SU-DHL-6 (cell line): ENCODE results near the gene PMM2.

ENCODE experiments used
- H2AFZ ChIP-seq: fragments of 200-600 bp; sonication (generic); 2 replicates; pipeline ENCODE4 v1.6.1; 2014; ENCODE audit warnings: low read depth, mild to moderate bottlenecking, moderate library complexity, mixed read lengths, antibody characterized with exemption, low read length; ENCODE audit not compliant: severe bottlenecking
- H3F3A ChIP-seq: fragments of 200-600 bp; shearing (Covaris generic); 2 replicates; pipeline ENCODE4 v1.6.0; 2016; ENCODE audit warnings: antibody characterized with exemption, mild to moderate bottlenecking; ENCODE audit not compliant: insufficient read depth
- H3K27ac ChIP-seq: fragments of 200-600 bp; sonication (generic); 2 replicates; pipeline ENCODE4 v1.5.1; 2016; ENCODE audit warnings: low read depth, mild to moderate bottlenecking, low read length, moderate library complexity, mixed read lengths
- H3K27me3 ChIP-seq: fragments of 200-600 bp; sonication (generic), shearing (Covaris generic); 2 replicates; pipeline ENCODE4 v1.6.0; 2014; ENCODE audit warnings: mild to moderate bottlenecking, low read length
- H3K36me3 ChIP-seq: fragments of 200-600 bp; sonication (generic); 2 replicates; pipeline ENCODE4 v1.6.1; 2014; ENCODE audit warnings: mild to moderate bottlenecking, low read length, mixed read lengths
- H3K4me2 ChIP-seq: fragments of 300-600, 200-600 bp; shearing (Covaris generic), sonication (generic); 2 replicates; pipeline ENCODE4 v1.6.0; 2014; ENCODE audit warnings: low read length, low read depth, mild to moderate bottlenecking; ENCODE audit not compliant: poor library complexity, severe bottlenecking
- H3K4me3 ChIP-seq: fragments of 200-600 bp; sonication (generic); 2 replicates; pipeline ENCODE4 v1.5.1; 2014; ENCODE audit warnings: antibody characterized with exemption, low read length, mild to moderate bottlenecking, mixed read lengths; ENCODE audit not compliant: insufficient read depth, poor library complexity, severe bottlenecking
- H3K79me2 ChIP-seq: fragments of 200-600 bp; sonication (generic); 2 replicates; pipeline ENCODE4 v1.6.1; 2014; ENCODE audit warnings: mild to moderate bottlenecking, low read length, moderate library complexity; ENCODE audit not compliant: insufficient read depth
- H3K9ac ChIP-seq: fragments of 200-600 bp; sonication (generic); 2 replicates; pipeline ENCODE4 v1.7.0; 2014; ENCODE audit warnings: mild to moderate bottlenecking, low read length
- H3K9me2 ChIP-seq: fragments of 200-600 bp; sonication (generic); replicated peaks from 2 replicates; pipeline ENCODE4 v1.6.1; 2014; ENCODE audit warnings: low read length; ENCODE audit not compliant: insufficient read depth
- H3K9me3 ChIP-seq: fragments of 200-600 bp; sonication (generic); 2 replicates; pipeline ENCODE4 v1.6.1; 2014; ENCODE audit warnings: low read length, mixed read lengths; ENCODE audit not compliant: insufficient read depth
- H4K20me1 ChIP-seq: fragments of 200-600 bp; sonication (generic); 2 replicates; pipeline ENCODE4 v1.6.1; 2014; ENCODE audit warnings: low read depth, mild to moderate bottlenecking, antibody characterized with exemption, low read length, moderate library complexity, mixed read lengths
- CTCF ChIP-seq: fragments of 200-600 bp; sonication (generic); IDR thresholded peaks from one replicate; pipeline ENCODE4 v1.5.1; 2017; ENCODE audit warnings: antibody characterized with exemption, mild to moderate bottlenecking, low read length, moderate library complexity; ENCODE audit not compliant: insufficient read depth, poor library complexity, severe bottlenecking
- EZH2phosphoT487 ChIP-seq: fragments of 200-600 bp; sonication (generic), shearing (Covaris generic); conservative IDR thresholded peaks from 2 replicates; pipeline ENCODE4 v1.6.1; 2018; ENCODE audit warnings: mild to moderate bottlenecking, antibody characterized with exemption, low read length, moderate library complexity, mixed read lengths

Gene PMM2

GRCh38 chr16:8887952-8888560 is 90.4 kb downstream of the PMM2 start:
- no peaks in the 10 kb centered on the region for H3K79me2 ChIP-seq
- no peak overlapping the region for H3K4me3 ChIP-seq
- no peak for TF ChIP-seq EZH2phosphoT487
- no peak overlapping the region for H3K4me2 ChIP-seq
- no peaks in the 10 kb centered on the region for H3K27me3 ChIP-seq
- peaks cover under 1% of the 10 kb centered on the region for H3F3A ChIP-seq
- H3K36me3 ChIP-seq: no peaks in the 10 kb centered on the region
- H2AFZ ChIP-seq: no peak overlapping the region
- no peaks in the 10 kb centered on the region for H4K20me1 ChIP-seq
- no peak overlapping the region for H3K9ac ChIP-seq
- no peaks in the 10 kb centered on the region for H3K9me3 ChIP-seq
- H3K27ac ChIP-seq: no peak overlapping the region
- H3K9me2 ChIP-seq: no peaks in the 10 kb centered on the region

- Histone ChIP-seq H3K27ac (no peak overlapping the region), H3K9me2 (no peaks in the 10 kb centered on the region), H3K4me2 (no peak overlapping the region), H2AFZ (no peak overlapping the region), H3K27me3 (no peaks in the 10 kb centered on the region), H3K36me3 (no peaks in the 10 kb centered on the region), H3F3A (peaks cover 10% of the 10 kb centered on the region), H3K4me3 (no peak overlapping the region), H4K20me1 (no peaks in the 10 kb centered on the region), H3K9ac (no peak overlapping the region), H3K79me2 (no peaks in the 10 kb centered on the region), H3K9me3 (no peaks in the 10 kb centered on the region)
- TF ChIP-seq EZH2phosphoT487 (no peak), CTCF (no peak)
Measured at GRCh38 chr16:8888951-8889892, 91.6 kb downstream of the PMM2 start.

- H3F3A ChIP-seq: peaks cover 10% of the 10 kb centered on the region
- H3K27me3 ChIP-seq: no peaks in the 10 kb centered on the region
- H3K79me2 ChIP-seq: no peaks in the 10 kb centered on the region
- H3K36me3 ChIP-seq: peaks cover 6% of the 10 kb centered on the region; the same call in 1 of the 2 replicates
- no peaks in the 10 kb centered on the region for H3K9me3 ChIP-seq
- no peaks in the 10 kb centered on the region for H4K20me1 ChIP-seq
- H3K9me2 ChIP-seq: no peaks in the 10 kb centered on the region
- 0 out of 2 replicates have a peak overlapping the region, but pooled peaks have one; percentile 84 for H3K27ac ChIP-seq
- H2AFZ ChIP-seq: no peak overlapping the region
- TF ChIP-seq EZH2phosphoT487 (no peak), CTCF (no peak)
- no peak overlapping the region for H3K4me3 ChIP-seq
- H3K4me2 ChIP-seq: no peak overlapping the region
- H3K9ac ChIP-seq: no peak overlapping the region
Measured at GRCh38 chr16:8889893-8890548, 92.4 kb downstream of the PMM2 start.
